Body of pancreas (tissue), 4 donors: ENCODE measurements around the gene CDCA3. TPM values are rescaled to one million over a fixed set of nuclear protein-coding genes. Genes with fewer than 3 reads are reported as not detected.

Experiments
- ATAC-seq: fragments of 150-250 bp; one replicate; pipeline ENCODE4 v1.9.1; 2016
- DNase-seq, 4 donors: peaks; one replicate each; pipeline ENCODE4 v3.0.0-alpha.2; 2019
- H3K27ac ChIP-seq, 4 donors: fragments of 200-600 bp; sonication (generic); 1 replicate in 3 of 4; 2 replicates in 1 of 4; pipeline versions ENCODE4 v1.5.1 to v1.6.1; 2016 to 2019; ENCODE audit warnings: mild to moderate bottlenecking in 1 of 4, mixed read lengths in 1 of 4, moderate library complexity in 1 of 4
- H3K27me3 ChIP-seq, 2 donors: fragments of 200-600 bp; sonication (generic); one replicate each; pipeline ENCODE4 v1.6.0; 2016; ENCODE audit warnings: mild to moderate bottlenecking in 1 of 2
- H3K36me3 ChIP-seq, 2 donors: fragments of 200-600 bp; sonication (generic); replicated peaks in 1 of 2; 2 replicates each; pipeline ENCODE4 v1.5.1; 2016; ENCODE audit warnings: low read depth in 2 of 2; ENCODE audit not compliant: insufficient read depth in 1 of 2
- H3K4me1 ChIP-seq: fragments of 200-600 bp; sonication (generic); one replicate; pipeline ENCODE4 v1.6.0; 2016
- H3K4me3 ChIP-seq, 2 donors: fragments of 200-600 bp; sonication (generic); 1 replicate in 1 of 2; 2 replicates in 1 of 2; pipeline ENCODE4 v1.5.1; 2016 to 2019
- H3K9me3 ChIP-seq, 3 donors: fragments of 200-600 bp; sonication (generic); 1 replicate in 2 of 3; 2 replicates in 1 of 3; pipeline ENCODE4 v1.5.1; 2016
- POLR2A ChIP-seq, 3 donors: fragments of 450-650 bp; IDR thresholded peaks; one replicate each; pipeline ENCODE4 v1.6.1; 2016; ENCODE audit warnings: antibody characterized with exemption in 3 of 3, mild to moderate bottlenecking in 2 of 3
- WGBS, 2 donors: methylation state at CpG; one replicate each; pipeline ENCODE4 v1.1.5; 2017; 5-methylcytosine and 5-hydroxymethylcytosine counted together
- intact Hi-C: fragments of 100-400 bp; cut with DNase I; formaldehyde crosslinking; loops from one replicate; pipeline ENCODE4 v1.15.1; 2023
- total RNA-seq, 2 donors: library from RNA; depleted of rRNA; stranded (reverse); fragments of >200 nt; gene quantifications; one replicate each; pipeline ENCODE4 v1.1.0, GENCODE V29; 2016
- TF ChIP-seq, protein P1 (sequence below), 7 experiments: fragments of 450-650 bp in 4 of 7; fragments of 200-600 bp in 3 of 7; sonication (generic) in 3 of 7; IDR thresholded peaks; one replicate each; pipeline ENCODE4 v1.5.1; 2016 to 2019; ENCODE audit warnings: antibody characterized with exemption in 7 of 7

CDCA3 gene
- total RNA-seq, 2 donors from 2014 or later, result 0.52 to 2.3 TPM

DNA sequence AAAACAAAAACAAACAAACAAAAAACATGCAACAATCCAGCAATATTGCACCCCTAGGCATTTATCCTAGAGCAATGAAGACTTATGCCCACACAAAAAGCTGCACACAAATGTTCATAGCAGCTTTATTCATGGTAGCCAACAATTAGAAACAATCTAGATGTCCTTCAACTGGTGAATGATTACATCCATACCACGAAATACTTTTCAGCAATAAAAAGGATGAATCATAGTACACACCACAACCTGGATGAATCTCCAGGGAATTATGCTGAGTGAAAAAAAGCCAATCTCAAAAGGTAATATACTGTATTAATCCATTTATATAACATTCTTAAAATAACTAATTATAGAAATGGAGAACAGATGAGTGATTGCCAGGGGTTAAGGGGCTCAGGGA, 43.9 kb downstream of the CDCA3 start:
- Histone ChIP-seq H3K4me1 (no peaks in the 10 kb centered on the region), H3K27me3 (no peaks in the 10 kb centered on the region), H3K4me3 (no peak overlapping the region), H3K9me3 (no peaks in the 10 kb centered on the region), H3K27ac (no peak overlapping the region), H3K36me3 (no peaks in the 10 kb centered on the region)
- intact Hi-C loops, result no loop called here
- TF ChIP-seq, protein P1, sequence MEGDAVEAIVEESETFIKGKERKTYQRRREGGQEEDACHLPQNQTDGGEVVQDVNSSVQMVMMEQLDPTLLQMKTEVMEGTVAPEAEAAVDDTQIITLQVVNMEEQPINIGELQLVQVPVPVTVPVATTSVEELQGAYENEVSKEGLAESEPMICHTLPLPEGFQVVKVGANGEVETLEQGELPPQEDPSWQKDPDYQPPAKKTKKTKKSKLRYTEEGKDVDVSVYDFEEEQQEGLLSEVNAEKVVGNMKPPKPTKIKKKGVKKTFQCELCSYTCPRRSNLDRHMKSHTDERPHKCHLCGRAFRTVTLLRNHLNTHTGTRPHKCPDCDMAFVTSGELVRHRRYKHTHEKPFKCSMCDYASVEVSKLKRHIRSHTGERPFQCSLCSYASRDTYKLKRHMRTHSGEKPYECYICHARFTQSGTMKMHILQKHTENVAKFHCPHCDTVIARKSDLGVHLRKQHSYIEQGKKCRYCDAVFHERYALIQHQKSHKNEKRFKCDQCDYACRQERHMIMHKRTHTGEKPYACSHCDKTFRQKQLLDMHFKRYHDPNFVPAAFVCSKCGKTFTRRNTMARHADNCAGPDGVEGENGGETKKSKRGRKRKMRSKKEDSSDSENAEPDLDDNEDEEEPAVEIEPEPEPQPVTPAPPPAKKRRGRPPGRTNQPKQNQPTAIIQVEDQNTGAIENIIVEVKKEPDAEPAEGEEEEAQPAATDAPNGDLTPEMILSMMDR (IDR thresholded peaks at IDR 0.05), result no peak
- no peak for TF ChIP-seq POLR2A (IDR thresholded peaks at IDR 0.05)
- ATAC-seq (no peak), DNase-seq (no peak)
- 32 to 41% methylated on average over 1 of the region's 1 CpG for WGBS, 2 donors

DNA sequence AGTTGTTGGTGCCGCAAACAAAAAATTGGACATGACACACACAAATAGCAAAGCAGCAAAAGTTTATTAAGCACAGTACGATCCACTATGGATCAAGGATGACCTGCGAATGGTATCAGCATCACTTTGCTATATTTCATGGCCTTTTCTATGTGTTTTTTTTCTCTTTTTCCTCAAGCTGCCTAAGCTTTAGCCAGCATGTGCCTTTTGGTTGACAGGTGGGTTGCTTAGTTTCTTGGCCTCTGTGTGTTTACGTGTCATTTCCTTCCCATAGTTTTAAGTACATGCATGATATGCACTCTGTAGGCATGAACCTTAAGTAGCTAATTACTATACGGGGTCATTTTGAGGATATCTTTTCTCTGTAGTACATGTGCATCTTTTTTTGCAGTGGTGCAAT, 51.9 kb downstream of the CDCA3 start:
- no peaks in the 10 kb centered on the region for H3K27me3 ChIP-seq
- no peak for DNase-seq
- ATAC-seq, result no peak
- no peak overlapping the region for H3K27ac ChIP-seq
- H3K9me3 ChIP-seq, result no peaks in the 10 kb centered on the region
- no peak overlapping the region for H3K4me3 ChIP-seq
- H3K36me3 ChIP-seq, result no peaks in the 10 kb centered on the region
- 74 to 76% methylated on average over 5 of the region's 5 CpGs for WGBS, 2 donors
- no peak for TF ChIP-seq POLR2A (IDR thresholded peaks at IDR 0.05)
- TF ChIP-seq, protein P1 (IDR thresholded peaks at IDR 0.05), result no peak
- H3K4me1 ChIP-seq, result no peaks in the 10 kb centered on the region
- intact Hi-C loops, result no loop called here

Other genes starting within 250 kb of the CDCA3 start
- 100 to 1,000 TPM; 114 to 122 TPM for gene CHD4, start 243.9 kb downstream of the CDCA3 start, total RNA-seq
- 1 to 10 TPM in 1 of 2 donors, under 1 TPM in 1; 0.66 to 3.6 TPM for gene LPAR5, start 215.3 kb downstream of the CDCA3 start, total RNA-seq
- 1 to 10 TPM in 1 of 2 donors, under 1 TPM in 1; 0.78 to 5.9 TPM for gene ACRBP, start 203.9 kb downstream of the CDCA3 start, total RNA-seq
- gene ING4, start 188.2 kb downstream of the CDCA3 start, total RNA-seq, result 10 to 100 TPM; 23.3 to 39.9 TPM
- 10 to 100 TPM; 20.0 to 25.4 TPM for gene ZNF384, start 161.9 kb downstream of the CDCA3 start, total RNA-seq
- gene PIANP, start 150.5 kb downstream of the CDCA3 start, total RNA-seq, result not detected
- gene COPS7A, start 127.2 kb downstream of the CDCA3 start, total RNA-seq, result 10 to 100 TPM; 20.2 to 27.7 TPM
- 10 to 100 TPM; 59.4 to 76.5 TPM for gene MLF2, start 98.1 kb downstream of the CDCA3 start, total RNA-seq
- gene PTMS, start 84.9 kb downstream of the CDCA3 start, total RNA-seq, result 100 to 1,000 TPM in 1 of 2 donors, 10 to 100 TPM in 1; 69.5 to 109 TPM
- gene LAG3, start 78.8 kb downstream of the CDCA3 start, total RNA-seq, result not detected
- gene CD4, start 61.8 kb downstream of the CDCA3 start, total RNA-seq, result 1 to 10 TPM; 3.0 to 5.2 TPM
- gene GPR162, start 29.5 kb downstream of the CDCA3 start, total RNA-seq, result under 1 TPM in 1 of 2 donors, not detected in 1; 0.78 TPM
- gene P3H3, start 22.9 kb downstream of the CDCA3 start, total RNA-seq, result 10 to 100 TPM; 17.6 to 43.2 TPM
- gene GNB3, start 10.4 kb downstream of the CDCA3 start, total RNA-seq, result under 1 TPM; 0.33 to 0.52 TPM
- 10 to 100 TPM; 18.2 to 60.6 TPM for gene USP5, start 864 bp upstream of the CDCA3 start, total RNA-seq
- 100 to 1,000 TPM; 134 to 152 TPM for gene TPI1, start 16.2 kb upstream of the CDCA3 start, total RNA-seq
- gene SPSB2, start 22.0 kb upstream of the CDCA3 start, total RNA-seq, result 10 to 100 TPM in 1 of 2 donors, 1 to 10 TPM in 1; 2.6 to 11.9 TPM
- gene LRRC23, start 53.5 kb upstream of the CDCA3 start, total RNA-seq, result 10 to 100 TPM in 1 of 2 donors, 1 to 10 TPM in 1; 7.0 to 21.1 TPM
- 10 to 100 TPM in 1 of 2 donors, 1 to 10 TPM in 1; 4.4 to 11.9 TPM for gene ENO2, start 63.3 kb upstream of the CDCA3 start, total RNA-seq
- 10 to 100 TPM; 36.1 to 86.7 TPM for gene ATN1, start 76.7 kb upstream of the CDCA3 start, total RNA-seq
- not detected for gene RNU7-1, start 92.5 kb upstream of the CDCA3 start, total RNA-seq
- 100 to 1,000 TPM; 219 to 302 TPM for gene C12orf57, start 92.7 kb upstream of the CDCA3 start, total RNA-seq
- 10 to 100 TPM; 18.4 to 19.4 TPM for gene PTPN6, start 100.1 kb upstream of the CDCA3 start, total RNA-seq
- gene PHB2, start 119.4 kb upstream of the CDCA3 start, total RNA-seq, result 100 to 1,000 TPM in 1 of 2 donors, 10 to 100 TPM in 1; 83.4 to 125 TPM
- gene EMG1, start 119.6 kb upstream of the CDCA3 start, total RNA-seq, result 10 to 100 TPM in 1 of 2 donors, 1 to 10 TPM in 1; 8.3 to 15.5 TPM
- gene LPCAT3, start 167.2 kb upstream of the CDCA3 start, total RNA-seq, result 10 to 100 TPM; 21.5 to 39.6 TPM
- 100 to 1,000 TPM; 105 to 157 TPM for gene C1S, start 209.4 kb upstream of the CDCA3 start, total RNA-seq
- gene C1R, start 241.2 kb upstream of the CDCA3 start, total RNA-seq, result 100 to 1,000 TPM; 113 to 133 TPM